GM23338 (cell line): ENCODE results near the gene EPB41L4A. TPM values are rescaled to one million over a fixed set of nuclear protein-coding genes. Genes with fewer than 3 reads are reported as not detected.

Experiments
- ATAC-seq: fragments of 200-7000 bp; cut with Tn5 transposase; 3 replicates; pipeline ENCODE4 v1.9.1; 2020
- DNase-seq: peaks from one replicate; pipeline ENCODE4 v3.0.0-alpha.2; 2015; ENCODE audit warnings: low spot score
- H2AFZ ChIP-seq: fragments of 200-600 bp; sonication (generic); 2 replicates; pipeline ENCODE4 v1.8.0; 2016; ENCODE audit warnings: antibody characterized with exemption, mild to moderate bottlenecking, moderate library complexity
- H3F3A ChIP-seq: fragments of 200-600 bp; sonication (generic); replicated peaks from 2 replicates; pipeline ENCODE4 v1.8.0; 2017; ENCODE audit warnings: antibody characterized with exemption, mixed run types, low read depth
- H3K27ac ChIP-seq: fragments of 200-600 bp; sonication (generic); 2 replicates; pipeline ENCODE4 v1.6.1; 2016; ENCODE audit warnings: low read depth
- H3K27me3 ChIP-seq: fragments of 200-600 bp; sonication (generic); 2 replicates; pipeline ENCODE4 v1.8.0; 2016; ENCODE audit warnings: mild to moderate bottlenecking, mixed run types, moderate library complexity; ENCODE audit not compliant: insufficient read depth
- H3K36me3 ChIP-seq: fragments of 200-600 bp; sonication (generic); 2 replicates; pipeline ENCODE4 v1.8.0; 2016; ENCODE audit warnings: mild to moderate bottlenecking; ENCODE audit not compliant: insufficient read depth
- H3K4me1 ChIP-seq: fragments of 200-600 bp; sonication (generic); 2 replicates; pipeline ENCODE4 v1.8.0; 2016; ENCODE audit warnings: mild to moderate bottlenecking, moderate library complexity; ENCODE audit not compliant: insufficient read depth
- H3K4me2 ChIP-seq: fragments of 200-600 bp; sonication (generic); 2 replicates; pipeline ENCODE4 v1.7.1; 2017; ENCODE audit warnings: mixed run types
- H3K4me3 ChIP-seq: fragments of 200-600 bp; sonication (generic); 2 replicates; pipeline ENCODE4 v1.6.1; 2016; ENCODE audit warnings: mixed run types
- H3K79me2 ChIP-seq: fragments of 200-600 bp; sonication (generic); replicated peaks from 2 replicates; pipeline ENCODE4 v1.8.0; 2017; ENCODE audit warnings: mild to moderate bottlenecking; ENCODE audit not compliant: insufficient read depth
- H3K9me2 ChIP-seq: fragments of 200-600 bp; sonication (generic); 2 replicates; pipeline ENCODE4 v1.8.0; 2017; ENCODE audit not compliant: insufficient read depth
- H4K20me1 ChIP-seq: fragments of 200-600 bp; sonication (generic); replicated peaks from 2 replicates; pipeline ENCODE4 v1.8.0; 2017; ENCODE audit warnings: mild to moderate bottlenecking; ENCODE audit not compliant: insufficient read depth
- H3K27ac Mint-ChIP-seq: 2 replicates; pipeline ENCODE4 v1.8.0; 2020; ENCODE audit warnings: inconsistent platforms, mild to moderate bottlenecking, moderate library complexity, mixed read lengths
- H3K27me3 Mint-ChIP-seq: 3 replicates; pipeline ENCODE4 v1.8.0; 2022; ENCODE audit warnings: low read depth, mild to moderate bottlenecking, moderate library complexity, mixed read lengths, inconsistent platforms; ENCODE audit not compliant: insufficient read depth, poor library complexity
- H3K36me3 Mint-ChIP-seq: 3 replicates; pipeline ENCODE4 v1.8.0; 2021; ENCODE audit warnings: low read depth, mild to moderate bottlenecking, inconsistent platforms, moderate library complexity, mixed read lengths
- H3K4me1 Mint-ChIP-seq: 3 replicates; pipeline ENCODE4 v1.8.0; 2020; ENCODE audit warnings: mild to moderate bottlenecking, inconsistent platforms, mixed read lengths
- H3K4me3 Mint-ChIP-seq: 3 replicates; pipeline ENCODE4 v1.8.0; 2021; ENCODE audit warnings: moderate library complexity, mild to moderate bottlenecking, inconsistent platforms, mixed read lengths
- H3K9me3 Mint-ChIP-seq: 3 replicates; pipeline ENCODE4 v1.8.0; 2020; ENCODE audit warnings: moderate library complexity, mild to moderate bottlenecking, inconsistent platforms, mixed read lengths
- CREB1 ChIP-seq: fragments of 250-450 bp; sonication (Bioruptor Pico); IDR thresholded peaks from 2 replicates; pipeline ENCODE4 v1.5.0; 2020; ENCODE audit warnings: low read depth, mild to moderate bottlenecking, moderate library complexity
- CTCF ChIP-seq, 2 experiments: fragments of 200-600 bp in 1 of 2; sonication (generic) in 1 of 2; conservative IDR thresholded peaks; 2 replicates each; pipeline versions ENCODE4 v1.5.1 to v1.6.1; 2016 to 2017; ENCODE audit warnings: antibody characterized with exemption in 2 of 2, low read depth in 2 of 2, mild to moderate bottlenecking in 2 of 2, moderate library complexity in 1 of 2
- ETS1 ChIP-seq: IDR thresholded peaks from 2 replicates; pipeline ENCODE4 v1.6.1; 2016; ENCODE audit warnings: antibody characterized with exemption
- EZH2phosphoT487 ChIP-seq: fragments of 200-600 bp; sonication (generic); IDR thresholded peaks from one replicate; pipeline ENCODE4 v1.8.1; 2018; ENCODE audit warnings: antibody characterized with exemption; ENCODE audit not compliant: unreplicated experiment
- JUNB ChIP-seq: IDR thresholded peaks from one replicate; pipeline ENCODE4 v1.6.1; 2016; ENCODE audit warnings: antibody characterized with exemption; ENCODE audit not compliant: unreplicated experiment
- NANOG ChIP-seq: IDR thresholded peaks from 2 replicates; pipeline ENCODE4 v1.6.1; 2016; ENCODE audit warnings: antibody characterized with exemption, borderline replicate concordance
- POLR2AphosphoS5 ChIP-seq: IDR thresholded peaks from 2 replicates; pipeline ENCODE4 v1.6.1; 2016; ENCODE audit warnings: antibody characterized with exemption, low read depth
- REST ChIP-seq: IDR thresholded peaks from one replicate; pipeline ENCODE4 v1.6.1; 2018; ENCODE audit warnings: antibody characterized with exemption; ENCODE audit not compliant: unreplicated experiment
- STAT1 ChIP-seq: IDR thresholded peaks from one replicate; pipeline ENCODE4 v1.6.1; 2016; ENCODE audit warnings: antibody characterized with exemption; ENCODE audit not compliant: unreplicated experiment
- ZNF114 ChIP-seq: fragments of 250-450 bp; sonication (Bioruptor Pico); IDR thresholded peaks from 2 replicates; pipeline ENCODE4 v1.5.0; 2020; ENCODE audit warnings: mild to moderate bottlenecking, moderate library complexity
- ZNF331 ChIP-seq: fragments of 250-450 bp; sonication (Bioruptor Pico); IDR thresholded peaks from 2 replicates; pipeline ENCODE4 v1.5.0; 2020; ENCODE audit warnings: low read depth, mild to moderate bottlenecking, moderate library complexity
- polyA plus RNA-seq: library from polyadenylated mRNA; unstranded; fragments of >200 nt; fragmentation: Nextera tagmentation; extraction: Ambion mirVana; gene quantifications from 2 replicates; pipeline ENCODE4 v1.2.1, GENCODE V29; 2016
- total RNA-seq: library from RNA; depleted of rRNA; stranded (reverse); fragments of >200 nt; shearing (Covaris generic); gene quantifications from 2 replicates; pipeline ENCODE4 v1.2.3, GENCODE V29; 2014

EPB41L4A gene
- total and polyA plus RNA-seq, 2 experiments from 2014 or later = 5.7 to 6.0 TPM

GRCh38 chr5:112303685-112304084 lies 115.4 kb downstream of the EPB41L4A start (continued):
- TF ChIP-seq REST (no peak), JUNB (no peak)

GRCh38 chr5:112294126-112294525 lies 125.0 kb downstream of the EPB41L4A start:
- no peaks in the 10 kb centered on the region for H3F3A ChIP-seq
- H3K79me2 ChIP-seq = no peaks in the 10 kb centered on the region
- H3K27me3 ChIP-seq = no peaks in the 10 kb centered on the region
- no peak overlapping the region for H3K4me2 ChIP-seq
- H3K4me3 ChIP-seq = no peak overlapping the region
- Mint-ChIP-seq H3K27ac (no peak overlapping the region), H3K36me3 (no peaks in the 10 kb centered on the region), H3K4me1 (no peaks in the 10 kb centered on the region), H3K4me3 (no peak overlapping the region), H3K9me3 (peaks cover 11% of the 10 kb centered on the region; the same call in 2 of the 3 replicates), H3K27me3 (peaks cover 7% of the 10 kb centered on the region)
- no peak overlapping the region for H3K27ac ChIP-seq
- no peaks in the 10 kb centered on the region for H4K20me1 ChIP-seq
- DNase-seq (no peak), ATAC-seq (peak; percentile 42; the same call in 2 of the 3 replicates)
- H2AFZ ChIP-seq = no peak overlapping the region
- H3K9me2 ChIP-seq = peaks cover 4% of the 10 kb centered on the region; the same call in 1 of the 2 replicates
- H3K4me1 ChIP-seq = no peaks in the 10 kb centered on the region
- H3K36me3 ChIP-seq = no peaks in the 10 kb centered on the region
- TF ChIP-seq NANOG (no peak), CREB1 (CRISPR knock-in tag) (no peak), REST (no peak), EZH2phosphoT487 (no peak), ETS1 (no peak), JUNB (no peak), STAT1 (no peak), CTCF (conservative IDR thresholded peaks at IDR 0.05; ENCODE audit: low read depth in 2 of 2) (no peak), ZNF114 (CRISPR knock-in tag) (no peak), ZNF331 (no peak), POLR2AphosphoS5 (no peak)
